ENCODE measurements around the gene SHISA7.

DNA sequence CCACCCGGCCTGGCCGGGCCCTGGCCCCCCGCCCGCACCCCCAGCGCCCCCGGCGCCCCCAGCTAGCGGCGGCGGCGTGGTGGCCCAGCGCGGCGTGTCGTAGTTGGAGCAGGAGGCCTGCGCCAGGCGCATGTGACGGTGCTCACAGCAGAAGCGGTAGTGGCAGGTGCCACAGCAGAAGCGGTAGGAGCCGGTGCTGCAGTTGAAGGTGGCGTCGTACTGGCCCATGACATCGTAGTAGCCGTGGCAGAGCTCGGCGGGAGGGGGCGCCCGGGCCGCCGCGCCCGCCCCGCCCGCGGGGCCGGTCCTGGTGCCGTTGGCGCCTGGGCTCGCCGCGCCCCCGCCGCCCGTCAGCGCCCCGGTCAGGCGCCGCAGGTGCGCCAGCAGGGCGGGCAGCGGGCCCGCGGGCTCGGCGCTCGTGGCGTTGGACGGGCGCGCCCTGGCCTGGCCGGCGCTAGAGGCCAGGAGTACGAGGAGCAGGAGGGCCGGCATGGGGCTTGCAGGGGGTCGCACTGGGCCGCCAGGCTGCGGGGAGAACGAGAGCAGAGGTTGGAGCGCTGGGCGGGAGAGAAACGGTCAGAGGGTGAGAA, 633 bp downstream of the SHISA7 start:
- TF ChIP-seq EP300 (IDR thresholded peaks at IDR 0.05; ENCODE audit: borderline replicate concordance in 1 of 2, low read depth in 1 of 2, low read length in 1 of 2) (no peak), POLR2AphosphoS5 (IDR thresholded peaks at IDR 0.05; ENCODE audit: low read depth, low read length) (no peak), EZH2phosphoT487 (IDR thresholded peaks at IDR 0.05; ENCODE audit: borderline replicate concordance, low read depth) (no peak), SMC3 (IDR thresholded peaks at IDR 0.05; ENCODE audit: low read depth, low read length) (no peak), YY1 (IDR thresholded peaks at IDR 0.05; ENCODE audit: low read depth) (no peak), MXI1 (IDR thresholded peaks at IDR 0.05; ENCODE audit: low read depth, low read length) (no peak), TCF12 (IDR thresholded peaks at IDR 0.05) (no peak), ELF1 (IDR thresholded peaks at IDR 0.05) (no peak), SIN3A (IDR thresholded peaks at IDR 0.05; ENCODE audit: borderline replicate concordance, low read depth, low read length) (no peak), JUND (IDR thresholded peaks at IDR 0.05) (no peak), RAD21 (IDR thresholded peaks at IDR 0.05; ENCODE audit: low read length) (no peak)
- TF ChIP-seq, protein P1, sequence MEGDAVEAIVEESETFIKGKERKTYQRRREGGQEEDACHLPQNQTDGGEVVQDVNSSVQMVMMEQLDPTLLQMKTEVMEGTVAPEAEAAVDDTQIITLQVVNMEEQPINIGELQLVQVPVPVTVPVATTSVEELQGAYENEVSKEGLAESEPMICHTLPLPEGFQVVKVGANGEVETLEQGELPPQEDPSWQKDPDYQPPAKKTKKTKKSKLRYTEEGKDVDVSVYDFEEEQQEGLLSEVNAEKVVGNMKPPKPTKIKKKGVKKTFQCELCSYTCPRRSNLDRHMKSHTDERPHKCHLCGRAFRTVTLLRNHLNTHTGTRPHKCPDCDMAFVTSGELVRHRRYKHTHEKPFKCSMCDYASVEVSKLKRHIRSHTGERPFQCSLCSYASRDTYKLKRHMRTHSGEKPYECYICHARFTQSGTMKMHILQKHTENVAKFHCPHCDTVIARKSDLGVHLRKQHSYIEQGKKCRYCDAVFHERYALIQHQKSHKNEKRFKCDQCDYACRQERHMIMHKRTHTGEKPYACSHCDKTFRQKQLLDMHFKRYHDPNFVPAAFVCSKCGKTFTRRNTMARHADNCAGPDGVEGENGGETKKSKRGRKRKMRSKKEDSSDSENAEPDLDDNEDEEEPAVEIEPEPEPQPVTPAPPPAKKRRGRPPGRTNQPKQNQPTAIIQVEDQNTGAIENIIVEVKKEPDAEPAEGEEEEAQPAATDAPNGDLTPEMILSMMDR (IDR thresholded peaks at IDR 0.05), result no peak
- TF ChIP-seq, protein P2, sequence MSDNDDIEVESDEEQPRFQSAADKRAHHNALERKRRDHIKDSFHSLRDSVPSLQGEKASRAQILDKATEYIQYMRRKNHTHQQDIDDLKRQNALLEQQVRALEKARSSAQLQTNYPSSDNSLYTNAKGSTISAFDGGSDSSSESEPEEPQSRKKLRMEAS (IDR thresholded peaks at IDR 0.05; ENCODE audit: low read depth), result no peak
